OCI-LY1 (cell line): ENCODE data around the gene DOLPP1.

Experiments used
- H2AFZ ChIP-seq: fragments of 200-600 bp; sonication (generic), shearing (Covaris generic); 2 replicates; pipeline ENCODE4 v1.6.0; 2014; ENCODE audit warnings: antibody characterized with exemption, mild to moderate bottlenecking, low read length
- H3F3A ChIP-seq: fragments of 200-600 bp; sonication (generic), shearing (Covaris generic); 2 replicates; pipeline ENCODE4 v1.6.0; 2014; ENCODE audit warnings: mild to moderate bottlenecking, antibody characterized with exemption, low read length, moderate library complexity; ENCODE audit not compliant: insufficient read depth
- H3K27ac ChIP-seq: fragments of 200-600 bp; sonication (generic); 2 replicates; pipeline ENCODE4 v1.5.1; 2014; ENCODE audit warnings: low read length, mixed run types, mild to moderate bottlenecking, low read depth; ENCODE audit not compliant: poor library complexity, severe bottlenecking
- H3K27me3 ChIP-seq: fragments of 200-600 bp; sonication (generic); 2 replicates; pipeline ENCODE4 v1.6.0; 2014; ENCODE audit warnings: antibody characterized with exemption, mild to moderate bottlenecking, low read length, moderate library complexity; ENCODE audit not compliant: insufficient read depth
- H3K36me3 ChIP-seq: fragments of 200-600 bp; sonication (generic); 2 replicates; pipeline ENCODE4 v1.6.1; 2014; ENCODE audit warnings: mild to moderate bottlenecking, antibody characterized with exemption, low read length, moderate library complexity, mixed read lengths; ENCODE audit not compliant: insufficient read depth
- H3K4me1 ChIP-seq: fragments of 200-600 bp; sonication (generic); 2 replicates; pipeline ENCODE4 v1.5.1; 2014; ENCODE audit warnings: mild to moderate bottlenecking, low read length, moderate library complexity; ENCODE audit not compliant: insufficient read depth, severe bottlenecking
- H3K4me2 ChIP-seq: fragments of 200-600 bp; sonication (generic), shearing (Covaris generic); 2 replicates; pipeline ENCODE4 v1.6.1; 2014; ENCODE audit warnings: low read length
- H3K4me3 ChIP-seq: fragments of 200-600 bp; sonication (generic); 2 replicates; pipeline ENCODE4 v1.5.1; 2014; ENCODE audit warnings: low read length, low read depth, mild to moderate bottlenecking, mixed read lengths; ENCODE audit not compliant: poor library complexity, severe bottlenecking
- H3K79me2 ChIP-seq: fragments of 200-600 bp; shearing (Covaris generic); 2 replicates; pipeline ENCODE4 v1.6.1; 2016; ENCODE audit warnings: mixed run types, low read length, mixed read lengths; ENCODE audit not compliant: insufficient read depth
- H3K9ac ChIP-seq: fragments of 200-600 bp; sonication (generic), shearing (Covaris generic); 2 replicates; pipeline ENCODE4 v1.6.1; 2014; ENCODE audit warnings: mild to moderate bottlenecking, low read length, mixed read lengths
- H3K9me2 ChIP-seq: fragments of 200-600 bp; sonication (generic), shearing (Covaris generic); 2 replicates; pipeline ENCODE4 v1.6.1; 2014; ENCODE audit warnings: low read depth, mild to moderate bottlenecking, low read length, mixed read lengths
- H3K9me3 ChIP-seq: fragments of 200-600 bp; shearing (Covaris generic); 2 replicates; pipeline ENCODE4 v1.6.1; 2014; ENCODE audit warnings: low read length, mixed read lengths
- H4K20me1 ChIP-seq: fragments of 200-600 bp; sonication (generic), shearing (Covaris generic); 2 replicates; pipeline ENCODE4 v1.6.0; 2016; ENCODE audit warnings: mild to moderate bottlenecking, low read length; ENCODE audit not compliant: insufficient read depth
- EZH2 ChIP-seq: fragments of 200-600 bp; sonication (generic), shearing (Covaris generic); IDR thresholded peaks from 2 replicates; pipeline ENCODE4 v1.8.0; 2017; ENCODE audit warnings: borderline replicate concordance, mixed run types, mild to moderate bottlenecking, antibody characterized with exemption, low read length, moderate library complexity, mixed read lengths
- TF ChIP-seq, protein P1 (sequence below): fragments of 200-600 bp; sonication (generic), shearing (Covaris generic); IDR thresholded peaks from 2 replicates; pipeline ENCODE4 v1.5.1; 2017; ENCODE audit warnings: mild to moderate bottlenecking, antibody characterized with exemption, low read length, moderate library complexity, mixed read lengths

Gene DOLPP1

DNA sequence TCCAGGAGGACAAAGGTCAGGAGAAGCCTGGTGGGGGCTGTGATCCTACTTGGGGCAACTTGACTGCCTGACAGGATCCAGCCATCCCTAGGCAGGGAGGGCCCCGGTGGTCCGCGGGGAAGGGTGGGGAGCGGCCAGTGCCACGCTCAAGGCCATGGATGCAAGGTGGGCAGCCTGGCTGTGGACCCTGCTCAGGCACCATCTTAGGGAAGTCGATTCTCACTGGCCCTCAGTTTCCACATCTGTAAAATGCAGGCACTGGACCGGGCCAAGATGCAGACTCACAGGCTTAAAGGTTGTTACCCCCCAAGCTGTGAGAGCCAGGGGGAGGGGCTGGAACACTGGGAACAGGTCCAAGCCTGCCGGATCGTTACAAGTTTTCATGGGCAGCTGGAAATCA lies 8.7 kb upstream of the DOLPP1 start:
- H3K9ac ChIP-seq, result no peak overlapping the region
- peaks cover 16% of the 10 kb centered on the region for H3K4me1 ChIP-seq
- no peak overlapping the region for H2AFZ ChIP-seq
- no peak overlapping the region for H3K27ac ChIP-seq
- no peaks in the 10 kb centered on the region for H4K20me1 ChIP-seq
- no peaks in the 10 kb centered on the region for H3K27me3 ChIP-seq
- H3K79me2 ChIP-seq, result no peaks in the 10 kb centered on the region
- H3K4me3 ChIP-seq, result no peak overlapping the region
- TF ChIP-seq, protein P1, sequence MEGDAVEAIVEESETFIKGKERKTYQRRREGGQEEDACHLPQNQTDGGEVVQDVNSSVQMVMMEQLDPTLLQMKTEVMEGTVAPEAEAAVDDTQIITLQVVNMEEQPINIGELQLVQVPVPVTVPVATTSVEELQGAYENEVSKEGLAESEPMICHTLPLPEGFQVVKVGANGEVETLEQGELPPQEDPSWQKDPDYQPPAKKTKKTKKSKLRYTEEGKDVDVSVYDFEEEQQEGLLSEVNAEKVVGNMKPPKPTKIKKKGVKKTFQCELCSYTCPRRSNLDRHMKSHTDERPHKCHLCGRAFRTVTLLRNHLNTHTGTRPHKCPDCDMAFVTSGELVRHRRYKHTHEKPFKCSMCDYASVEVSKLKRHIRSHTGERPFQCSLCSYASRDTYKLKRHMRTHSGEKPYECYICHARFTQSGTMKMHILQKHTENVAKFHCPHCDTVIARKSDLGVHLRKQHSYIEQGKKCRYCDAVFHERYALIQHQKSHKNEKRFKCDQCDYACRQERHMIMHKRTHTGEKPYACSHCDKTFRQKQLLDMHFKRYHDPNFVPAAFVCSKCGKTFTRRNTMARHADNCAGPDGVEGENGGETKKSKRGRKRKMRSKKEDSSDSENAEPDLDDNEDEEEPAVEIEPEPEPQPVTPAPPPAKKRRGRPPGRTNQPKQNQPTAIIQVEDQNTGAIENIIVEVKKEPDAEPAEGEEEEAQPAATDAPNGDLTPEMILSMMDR, result no peak
- TF ChIP-seq EZH2, result no peak
- H3K4me2 ChIP-seq, result no peak overlapping the region
- peaks cover 31% of the 10 kb centered on the region; the same call in 1 of the 2 replicates for H3K36me3 ChIP-seq
- no peaks in the 10 kb centered on the region for H3K9me2 ChIP-seq
- H3K9me3 ChIP-seq, result no peaks in the 10 kb centered on the region
- no peaks in the 10 kb centered on the region for H3F3A ChIP-seq

DNA sequence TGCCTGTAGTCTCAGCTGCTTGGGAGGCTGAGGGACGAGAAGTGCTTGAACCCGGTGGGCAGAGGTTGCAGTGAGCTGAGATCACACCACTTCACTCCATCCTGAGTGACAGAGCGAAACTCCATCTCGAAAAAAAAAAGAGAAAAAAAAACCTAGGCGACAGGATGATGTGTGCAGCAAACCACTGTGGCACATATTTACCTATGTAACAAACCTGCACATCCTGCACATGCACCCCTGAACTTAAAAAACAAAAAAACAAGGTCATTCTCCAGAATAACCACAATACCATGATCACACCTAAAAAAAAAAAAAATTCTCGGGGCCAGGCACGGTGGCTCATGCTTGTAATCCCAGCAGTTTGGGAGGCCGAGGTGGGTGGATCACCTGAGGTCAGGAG lies 7.5 kb upstream of the DOLPP1 start:
- H3K9ac ChIP-seq, result no peak overlapping the region
- H3K36me3 ChIP-seq, result peaks cover 18% of the 10 kb centered on the region; the same call in 1 of the 2 replicates
- no peak for TF ChIP-seq EZH2
- TF ChIP-seq, protein P1, result no peak
- H3K4me1 ChIP-seq, result peaks cover 14% of the 10 kb centered on the region
- H3K27me3 ChIP-seq, result no peaks in the 10 kb centered on the region
- H4K20me1 ChIP-seq, result no peaks in the 10 kb centered on the region
- no peak overlapping the region for H3K4me2 ChIP-seq
- H3F3A ChIP-seq, result no peaks in the 10 kb centered on the region
- no peaks in the 10 kb centered on the region for H3K9me3 ChIP-seq
- no peaks in the 10 kb centered on the region for H3K9me2 ChIP-seq
- no peak overlapping the region for H2AFZ ChIP-seq
- no peak overlapping the region for H3K4me3 ChIP-seq
- no peaks in the 10 kb centered on the region for H3K79me2 ChIP-seq
- H3K27ac ChIP-seq, result no peak overlapping the region

DNA sequence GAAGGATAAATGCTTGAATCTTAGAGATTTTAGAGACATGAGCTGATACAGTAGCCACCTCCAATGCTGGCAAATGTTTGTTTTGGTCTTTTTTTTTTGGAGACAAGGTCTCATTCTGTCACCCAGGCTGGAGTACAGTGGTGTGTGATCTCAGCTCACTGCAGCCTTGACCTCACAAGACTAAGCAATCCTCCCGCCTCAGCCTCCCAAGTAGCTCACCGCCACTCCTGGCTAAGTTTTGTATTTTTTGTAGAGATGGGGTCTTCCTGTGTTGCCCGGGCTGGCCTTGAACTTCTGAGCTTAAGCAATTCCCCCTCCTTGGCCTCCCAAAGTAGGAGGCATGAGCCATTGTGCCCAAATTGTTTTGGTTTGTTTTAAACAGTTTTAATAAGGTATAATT lies 6.8 kb upstream of the DOLPP1 start:
- peaks cover 7% of the 10 kb centered on the region for H3K4me1 ChIP-seq
- H3K36me3 ChIP-seq, result peaks cover 13% of the 10 kb centered on the region; the same call in 1 of the 2 replicates
- no peak overlapping the region for H3K9ac ChIP-seq
- H3K9me3 ChIP-seq, result no peaks in the 10 kb centered on the region
- H3K4me3 ChIP-seq, result no peak overlapping the region
- no peaks in the 10 kb centered on the region for H3F3A ChIP-seq
- H3K4me2 ChIP-seq, result no peak overlapping the region
- H3K79me2 ChIP-seq, result no peaks in the 10 kb centered on the region
- H4K20me1 ChIP-seq, result no peaks in the 10 kb centered on the region
- H3K9me2 ChIP-seq, result no peaks in the 10 kb centered on the region
- H3K27me3 ChIP-seq, result no peaks in the 10 kb centered on the region
- TF ChIP-seq EZH2, result no peak
- no peak overlapping the region for H2AFZ ChIP-seq
- no peak overlapping the region for H3K27ac ChIP-seq

DNA sequence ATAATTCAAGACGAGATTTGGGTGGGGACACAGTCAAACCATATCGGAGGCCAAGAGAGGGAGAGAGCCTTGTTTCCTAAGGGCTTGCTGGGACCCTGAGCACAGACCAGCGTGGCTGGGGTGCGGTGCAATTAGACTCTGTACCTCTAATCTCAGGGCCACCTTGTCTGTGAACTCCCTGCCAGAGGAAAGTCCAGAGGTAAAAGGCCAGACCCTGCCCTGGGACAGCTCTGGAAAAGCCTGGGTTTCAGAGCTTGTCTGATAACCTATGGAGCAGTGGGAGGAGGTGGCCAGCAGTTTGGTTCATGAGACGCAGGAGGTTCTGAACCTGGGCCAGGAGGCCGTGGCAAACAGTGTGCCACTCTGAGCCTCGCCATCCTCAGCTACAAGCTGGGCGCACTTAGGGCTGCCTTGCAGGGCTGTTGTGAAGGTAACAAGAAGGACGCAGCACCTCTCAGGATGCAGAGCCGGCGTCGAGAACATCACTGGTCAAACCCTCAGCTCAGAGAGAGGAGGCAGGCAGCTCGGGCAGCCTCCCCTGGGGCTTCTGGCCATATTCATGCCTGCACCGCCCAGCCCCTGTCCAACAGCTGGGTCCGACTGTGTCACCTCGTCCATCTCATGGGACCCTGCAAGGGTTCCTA lies 4.8 kb upstream of the DOLPP1 start:
- H3K36me3 ChIP-seq, result 0 out of 2 replicates have a peak, but pooled peaks cover 4% of the 10 kb centered on the region
- no peaks in the 10 kb centered on the region for H4K20me1 ChIP-seq
- no peak overlapping the region for H3K4me2 ChIP-seq
- no peaks in the 10 kb centered on the region for H3K9me3 ChIP-seq
- no peak overlapping the region for H2AFZ ChIP-seq
- TF ChIP-seq, protein P1, result no peak
- TF ChIP-seq EZH2, result no peak
- H3K9ac ChIP-seq, result no peak overlapping the region
- no peaks in the 10 kb centered on the region for H3K9me2 ChIP-seq
- no peaks in the 10 kb centered on the region for H3F3A ChIP-seq
- H3K79me2 ChIP-seq, result no peaks in the 10 kb centered on the region
- no peaks in the 10 kb centered on the region for H3K27me3 ChIP-seq
- H3K27ac ChIP-seq, result no peak overlapping the region
- peaks cover 13% of the 10 kb centered on the region for H3K4me1 ChIP-seq
- H3K4me3 ChIP-seq, result no peak overlapping the region
